ENCODE results near the gene CFAP20. TPM values are rescaled to one million over a fixed set of nuclear protein-coding genes. Genes with fewer than 3 reads are reported as not detected.
"Not testable (repeated sequence)": the region's sequence is repeated elsewhere in the genome, so short reads cannot be mapped to it uniquely, and the experiment has no call there.

Gene CFAP20
- polyA plus RNA-seq, 1 donor, result 69.0 TPM

DNA sequence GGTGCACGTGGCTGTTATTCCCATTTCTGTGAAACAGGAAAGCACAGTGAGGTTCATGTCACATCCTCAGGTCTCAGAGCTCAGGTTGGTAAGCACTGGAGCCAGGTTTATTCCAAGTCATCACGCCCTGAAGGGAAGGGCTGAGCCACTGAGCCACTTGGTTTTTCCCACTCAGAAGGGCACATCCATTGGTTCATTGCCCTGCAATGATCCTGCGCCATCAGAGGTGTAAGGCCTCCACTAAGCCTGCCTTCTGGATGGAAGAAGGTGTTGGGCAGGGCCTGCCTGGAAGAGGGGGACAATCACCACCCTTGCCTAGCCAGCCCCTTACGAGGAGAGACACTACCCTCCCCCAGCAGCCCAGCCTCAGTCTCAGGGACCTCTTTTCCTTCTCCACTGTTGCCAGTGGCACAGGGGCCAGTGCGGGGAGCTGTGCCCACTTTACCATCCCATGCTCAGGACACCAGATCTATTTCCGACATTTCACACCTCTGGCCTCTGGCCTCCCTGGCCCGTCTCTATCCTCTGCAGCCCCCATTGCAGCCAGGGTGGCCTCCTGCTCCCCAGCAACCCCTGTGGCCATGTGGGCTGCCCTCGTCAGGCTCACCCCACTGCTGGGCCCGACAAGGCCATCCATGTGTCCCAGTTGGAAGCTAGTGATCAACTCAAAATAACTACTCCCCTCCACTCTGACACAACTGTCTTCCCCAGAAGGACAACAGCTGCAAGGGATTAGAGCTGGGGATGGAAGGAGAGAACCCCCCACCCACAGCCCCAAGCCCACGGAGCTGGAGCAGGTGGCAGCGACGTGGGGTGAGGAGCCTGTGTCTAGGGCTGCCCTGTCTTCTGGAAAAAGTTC, 29.9 kb downstream of the CFAP20 start:
- DNase-seq, result no peak

DNA sequence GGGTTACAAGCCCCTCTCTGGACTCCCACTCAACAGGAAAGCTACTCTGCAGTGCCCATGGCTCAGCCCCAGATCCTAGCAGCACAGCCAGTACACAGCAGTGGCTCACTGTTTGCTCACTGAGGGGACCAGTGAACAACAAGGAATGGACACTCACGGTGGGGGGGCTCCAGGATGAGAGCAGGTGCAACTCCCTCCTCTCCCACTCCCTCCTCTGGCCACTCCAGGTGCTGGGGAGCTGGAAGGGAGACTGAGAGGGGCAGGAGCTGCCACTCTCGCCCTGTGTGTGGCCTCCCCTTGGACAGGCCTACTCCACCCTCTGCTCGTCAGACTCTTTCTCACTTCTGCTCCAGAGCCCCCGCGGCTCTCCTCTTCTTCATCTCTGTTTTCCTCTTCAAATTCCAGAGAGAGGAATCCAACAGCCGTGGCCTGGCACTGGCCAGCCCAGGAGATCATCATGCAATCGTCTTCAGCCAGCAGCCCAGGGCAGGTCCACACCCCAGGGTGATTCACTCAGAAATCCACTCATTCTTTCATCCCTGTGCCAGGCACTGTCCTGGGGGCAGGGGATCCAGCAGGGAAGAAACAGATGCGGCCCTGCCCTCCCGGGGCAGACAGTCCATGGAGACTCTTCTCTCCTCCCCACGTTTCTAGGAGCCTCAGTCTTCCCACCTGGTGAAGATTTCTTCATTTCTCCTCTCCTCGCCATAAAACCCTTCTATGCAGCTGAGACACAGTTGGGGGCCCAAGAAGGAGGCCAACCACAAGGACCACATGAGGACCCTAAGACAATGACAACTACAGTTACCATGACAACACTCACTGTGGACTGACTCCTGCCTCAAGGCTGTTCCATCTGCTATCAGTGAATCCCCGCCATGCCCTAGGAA, 30.7 kb downstream of the CFAP20 start:
- no peak for DNase-seq

DNA sequence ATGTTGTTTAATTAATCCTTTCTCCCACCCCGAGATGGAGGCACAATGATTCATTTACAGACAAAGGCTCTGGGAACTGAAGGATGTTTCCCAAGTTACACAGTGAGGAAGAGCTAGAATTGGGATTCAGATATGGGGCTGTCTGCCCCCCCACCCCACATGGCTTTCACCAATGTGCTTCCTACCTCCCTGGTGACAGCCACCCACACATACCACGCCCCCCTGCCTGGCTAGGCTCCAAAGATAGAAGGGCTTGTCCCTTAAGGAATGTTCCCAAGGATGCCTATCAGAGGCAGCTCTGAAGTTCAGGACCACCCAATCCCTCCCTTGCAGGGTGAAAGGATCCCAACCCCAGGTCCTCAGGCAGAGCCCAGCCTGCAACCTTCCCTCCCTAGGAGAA, 32.9 kb downstream of the CFAP20 start:
- DNase-seq, result no peak

DNA sequence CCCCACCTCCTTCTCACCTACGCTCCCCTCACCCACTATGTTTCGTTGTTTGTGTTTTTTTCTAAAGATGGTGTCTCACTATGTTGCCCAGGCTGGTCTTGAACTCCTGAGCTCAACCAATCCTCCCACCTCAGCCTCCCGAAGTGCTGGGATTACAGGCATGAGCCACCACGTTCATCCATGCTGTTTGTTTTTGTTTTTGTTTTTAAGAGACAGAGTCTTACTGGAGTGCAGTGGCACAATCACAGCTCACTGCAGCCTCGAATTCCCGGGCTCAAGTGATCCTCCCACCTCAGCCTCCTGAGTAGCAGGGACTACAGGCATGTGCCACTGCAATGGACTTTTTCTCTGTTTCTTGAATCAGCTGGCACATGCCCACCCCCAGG, 33.6 kb downstream of the CFAP20 start:
- not testable (repeated sequence) for DNase-seq

DNA sequence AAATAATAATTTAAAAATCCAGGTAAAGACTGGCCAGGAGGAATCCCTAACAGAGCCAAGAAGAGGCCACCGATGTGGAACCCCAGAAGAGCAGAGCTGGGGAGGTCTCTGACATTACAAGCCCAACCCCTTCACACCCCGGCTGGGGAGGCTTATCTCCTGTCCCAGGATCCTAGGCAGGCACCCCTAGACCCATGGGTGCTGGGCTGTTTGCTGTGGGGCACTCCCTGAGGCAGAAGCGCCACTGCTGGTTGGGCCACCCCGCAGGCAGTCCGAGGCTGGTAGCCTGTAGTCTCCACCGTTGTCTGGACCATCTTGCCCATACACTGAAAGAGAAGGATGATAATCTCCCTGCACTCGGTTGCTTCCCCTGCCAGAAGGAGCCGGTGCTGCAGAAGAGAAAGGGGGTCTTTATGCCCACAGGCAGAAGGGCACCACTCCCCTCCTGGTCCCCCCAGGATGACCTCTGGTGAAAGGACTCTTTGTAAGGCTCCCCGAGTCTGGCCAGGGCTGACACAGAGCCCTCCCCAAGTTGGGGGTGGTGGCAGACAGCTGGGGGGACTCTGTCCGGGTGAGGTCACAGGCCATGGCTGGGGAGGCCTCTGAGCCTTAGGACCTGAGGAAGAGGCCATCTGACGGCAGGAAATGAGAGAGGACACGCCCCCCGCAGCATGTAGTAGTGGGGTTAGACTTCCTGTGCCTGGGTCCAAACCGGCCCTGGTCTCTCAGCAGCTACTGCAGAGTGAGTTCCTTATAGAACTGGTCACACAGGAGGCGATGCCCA, 34.2 kb downstream of the CFAP20 start:
- DNase-seq, result no peak

DNA sequence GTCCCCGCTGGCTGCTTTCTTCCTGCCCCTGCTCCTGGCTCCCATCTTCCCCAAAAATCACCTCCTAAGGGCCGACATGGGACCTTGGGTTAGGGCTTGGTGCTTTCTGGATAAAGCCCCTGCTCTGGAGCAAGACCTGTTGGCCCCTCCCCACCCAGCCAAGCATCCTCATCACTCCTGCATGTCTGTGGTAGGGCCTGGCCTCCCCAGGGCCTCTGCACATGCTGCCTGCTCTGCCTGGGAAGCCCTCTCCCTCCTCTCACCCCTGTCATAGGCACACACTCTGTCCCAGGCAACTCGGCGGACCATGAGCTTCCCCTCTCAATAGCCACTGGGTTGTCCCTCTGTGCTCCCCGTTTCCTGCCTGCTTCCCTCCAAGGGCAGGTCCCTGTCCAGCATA, 35.2 kb downstream of the CFAP20 start:
- no peak for DNase-seq

DNA sequence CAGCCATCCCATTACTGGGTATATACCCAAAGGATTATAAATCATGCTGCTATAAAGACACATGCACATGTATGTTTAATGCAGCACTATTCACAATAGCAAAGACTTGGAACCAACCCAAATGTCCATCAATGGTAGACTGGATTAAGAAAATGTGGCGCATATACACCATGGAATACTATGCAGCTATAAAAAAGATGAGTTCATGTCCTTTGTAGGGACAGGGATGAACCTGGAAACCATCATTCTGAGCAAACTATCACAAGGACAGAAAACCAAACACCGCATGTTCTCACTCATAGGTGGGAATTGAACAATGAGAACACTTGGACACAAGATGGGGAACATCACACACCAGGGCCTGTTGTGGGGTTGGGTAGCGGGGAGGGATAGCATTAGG, 38.8 kb downstream of the CFAP20 start:
- not testable (repeated sequence) for DNase-seq

DNA sequence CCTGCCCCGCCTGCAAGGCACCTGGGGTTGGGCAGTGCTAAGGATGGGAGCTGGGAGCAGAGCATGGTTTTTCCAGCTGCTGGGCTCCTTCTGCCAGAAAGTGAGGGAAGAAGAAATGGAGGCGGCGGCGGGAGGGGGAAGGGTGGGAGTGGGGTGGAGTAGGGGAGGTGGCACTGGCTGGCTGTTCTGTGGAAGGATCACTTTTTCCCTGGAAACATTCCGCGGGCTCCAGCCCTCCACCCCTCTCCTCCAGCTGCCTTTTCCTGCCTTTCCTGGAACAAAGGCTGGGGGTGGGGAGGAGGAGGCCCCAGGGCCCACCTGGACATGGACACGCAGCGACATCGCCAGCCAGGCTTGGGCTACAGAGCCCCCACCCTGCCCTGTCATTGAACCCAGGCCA, 41.1 kb downstream of the CFAP20 start:
- no peak for DNase-seq

DNA sequence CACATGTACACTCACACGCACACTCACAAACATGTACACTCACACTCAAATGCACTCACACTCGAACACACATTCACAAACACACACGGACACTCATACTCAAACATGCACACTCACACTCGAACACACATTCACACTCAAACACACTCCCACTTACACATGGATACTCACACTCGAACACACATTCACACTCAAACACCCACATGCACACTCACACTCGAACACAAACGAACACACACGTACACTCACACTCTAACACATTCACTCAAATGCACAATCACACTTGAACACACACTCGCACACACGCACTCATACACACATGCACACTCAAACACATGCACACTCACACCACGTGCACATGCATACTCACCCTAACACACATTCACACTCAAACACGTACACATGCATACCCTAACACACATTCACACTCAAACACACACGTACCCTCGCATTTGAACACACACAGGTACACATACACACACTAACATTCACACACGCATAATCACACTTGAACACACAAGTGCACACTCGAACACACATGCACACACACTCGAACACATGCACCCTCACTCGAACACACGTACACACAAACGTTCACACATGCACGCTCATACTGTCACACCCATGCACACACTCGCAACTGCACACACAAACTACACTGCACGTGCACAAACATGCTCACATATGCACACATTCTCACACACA, 41.8 kb downstream of the CFAP20 start:
- DNase-seq, result no peak

DNA sequence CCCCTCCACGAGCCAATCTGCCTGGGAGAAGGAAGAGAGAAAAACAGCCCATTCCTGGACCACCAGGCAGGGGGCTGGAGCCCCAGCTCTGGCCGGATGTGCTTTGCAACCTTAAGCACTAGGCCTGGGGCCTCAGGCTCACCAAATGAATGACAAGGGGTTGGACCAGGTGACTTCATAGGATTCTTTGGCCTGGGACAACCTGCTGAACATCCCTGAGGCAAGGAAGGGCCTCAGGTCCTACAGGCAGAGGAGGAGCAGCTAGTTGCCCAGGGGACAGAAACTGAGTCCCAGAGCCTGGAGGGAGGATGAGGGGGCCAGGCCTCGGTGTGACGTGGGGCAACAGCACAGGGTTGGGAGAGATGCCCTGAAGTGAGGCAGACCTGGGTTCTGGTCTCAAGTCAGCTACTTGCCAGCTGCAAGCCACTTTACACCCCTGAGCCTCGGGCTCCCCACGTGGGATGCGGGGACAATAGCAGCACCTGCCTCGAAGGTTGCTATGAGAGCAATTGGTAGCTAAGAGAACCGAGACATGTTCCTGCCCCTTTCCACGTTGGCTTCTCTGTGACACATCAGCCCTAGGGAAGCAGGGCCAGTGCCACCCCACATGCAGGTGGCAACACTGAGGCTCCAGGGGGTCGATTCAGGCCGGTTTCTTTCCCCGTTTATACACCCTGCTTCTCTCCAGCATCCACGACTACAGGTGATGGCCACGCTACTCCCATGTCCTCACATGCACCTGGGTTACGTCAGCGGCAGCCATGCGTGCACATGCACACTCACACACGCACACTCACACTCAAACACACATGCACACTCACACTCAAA, 42.6 kb downstream of the CFAP20 start:
- no peak for DNase-seq

DNA sequence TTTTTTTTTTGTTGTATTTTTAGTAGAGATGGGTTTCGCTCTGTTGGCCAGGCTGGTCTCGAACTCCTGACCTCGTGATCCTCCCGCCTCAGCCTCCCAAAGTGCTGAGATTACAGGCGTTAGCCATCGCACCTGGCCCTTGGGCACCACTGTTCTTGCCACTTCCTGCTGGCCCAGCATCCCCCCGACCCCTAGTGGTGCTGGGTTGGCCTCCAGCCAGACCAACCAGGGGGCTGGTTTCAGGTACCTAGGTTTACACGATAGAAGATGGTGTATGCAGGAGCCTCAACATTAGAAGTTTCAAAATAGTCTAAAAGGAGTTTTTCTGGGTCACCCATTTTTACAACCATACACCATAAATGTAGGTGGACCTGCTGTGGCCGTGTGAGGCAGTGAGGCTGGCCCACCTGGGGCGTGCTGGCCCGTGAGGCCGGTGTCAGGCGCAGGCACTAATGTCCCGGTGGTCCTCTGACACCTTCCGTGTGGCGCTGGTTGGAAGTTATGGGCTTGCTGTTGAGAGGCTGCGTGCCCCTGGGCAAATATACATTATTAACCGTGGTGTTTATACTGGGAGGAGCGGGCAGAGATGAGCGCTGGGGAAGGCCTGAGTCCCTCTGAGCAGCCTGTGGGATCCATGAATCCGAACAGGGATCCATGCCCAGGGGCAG, 43.5 kb downstream of the CFAP20 start:
- DNase-seq, result no peak

DNA sequence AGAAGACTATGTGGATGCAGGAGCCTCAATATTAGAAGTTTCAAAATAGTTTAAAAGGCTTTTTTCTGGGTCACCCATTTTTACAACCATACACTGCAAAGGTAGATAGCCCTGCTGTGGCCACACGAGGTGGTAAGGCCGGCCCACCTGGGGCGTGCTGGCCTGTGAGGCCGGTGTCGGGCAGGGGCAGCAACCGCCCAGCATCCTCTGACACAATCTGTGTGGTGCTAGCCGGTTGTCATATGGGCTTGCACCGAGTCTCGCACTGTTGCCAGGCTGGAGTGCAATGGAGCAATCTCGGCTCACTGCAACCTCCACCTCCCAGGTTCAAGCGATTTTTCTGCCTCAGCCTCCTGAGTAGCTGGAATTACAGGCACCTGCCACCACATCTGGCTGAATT, 44.0 kb downstream of the CFAP20 start:
- DNase-seq, result no peak

DNA sequence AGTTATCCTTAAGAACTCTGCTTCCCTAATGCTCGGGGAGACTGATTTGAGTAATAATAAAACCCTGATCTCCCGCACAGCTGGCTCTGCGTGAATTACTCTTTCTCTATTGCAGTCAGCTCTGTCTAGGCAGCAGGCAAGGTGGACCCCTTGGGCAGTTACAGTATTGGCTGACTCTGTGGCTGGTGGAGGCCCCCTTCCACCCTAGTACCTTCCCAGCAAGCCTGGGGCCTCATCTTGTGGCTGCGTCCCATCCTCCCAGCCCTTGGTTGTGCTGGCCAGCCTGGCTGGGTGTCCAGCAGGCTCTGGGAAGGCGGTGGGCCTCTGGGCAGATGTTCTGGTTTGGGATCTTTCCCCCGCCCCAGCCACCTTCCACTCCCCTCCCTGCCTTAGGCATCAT, 44.5 kb downstream of the CFAP20 start:
- DNase-seq, result no peak

DNA sequence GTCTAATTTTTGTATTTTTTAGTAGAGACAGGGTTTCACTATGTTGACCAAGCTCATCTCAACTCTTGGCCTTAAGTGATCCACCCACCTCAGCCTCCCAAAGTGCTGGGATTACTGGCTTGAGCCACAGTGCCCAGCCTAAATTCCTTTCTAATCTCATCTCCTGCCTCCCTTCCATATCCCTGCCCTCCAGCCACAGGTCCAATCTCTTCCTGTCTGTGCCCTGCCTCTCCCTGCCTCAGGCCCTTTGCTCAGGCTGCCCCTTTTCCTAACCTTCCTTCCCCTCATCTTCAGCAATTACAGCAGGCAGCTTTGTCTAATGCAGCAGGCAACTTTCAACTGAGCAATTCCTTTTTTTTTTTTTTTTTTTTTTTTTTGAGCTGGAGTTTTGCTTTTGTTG, 46.8 kb downstream of the CFAP20 start:
- DNase-seq, result no peak

DNA sequence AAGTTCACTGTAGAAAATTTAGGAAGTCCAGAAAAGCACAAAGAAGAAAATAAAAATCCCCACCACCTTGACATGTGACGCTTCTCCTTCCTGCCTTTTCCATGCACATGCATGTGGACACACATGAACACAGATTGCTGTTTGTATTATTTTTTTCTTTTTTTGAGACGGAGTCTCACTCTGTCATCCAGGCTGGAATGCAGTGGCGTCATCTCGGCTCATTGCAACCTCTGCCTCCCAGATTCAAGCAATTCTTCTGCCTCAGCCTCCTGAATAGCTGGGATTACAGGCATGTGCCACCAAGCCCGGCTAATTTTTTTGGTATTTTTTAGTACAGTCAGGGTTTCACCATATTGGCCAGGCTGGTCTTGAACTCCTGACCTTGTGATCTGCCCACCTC, 48.5 kb downstream of the CFAP20 start:
- DNase-seq, result not testable (repeated sequence)

DNA sequence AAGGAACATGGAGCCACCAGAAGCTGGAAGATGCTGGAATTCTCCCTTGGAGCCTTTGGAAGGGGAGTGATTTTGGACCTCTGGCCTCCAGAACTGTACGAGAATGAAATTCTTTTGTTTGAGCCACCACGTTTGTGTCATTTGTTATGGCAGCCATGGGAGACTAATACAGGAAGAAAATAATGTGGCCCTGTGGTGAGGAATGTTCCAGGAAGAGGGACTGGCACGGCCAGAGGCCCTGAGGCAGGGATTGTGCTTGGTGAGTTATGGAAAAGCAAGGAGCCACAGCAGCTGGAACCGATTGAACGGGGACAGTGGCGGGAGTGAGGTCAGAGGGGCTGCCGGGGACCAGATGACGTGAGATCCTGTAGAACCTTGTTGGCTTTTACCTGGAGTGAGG, 51.4 kb downstream of the CFAP20 start:
- DNase-seq, result no peak

DNA sequence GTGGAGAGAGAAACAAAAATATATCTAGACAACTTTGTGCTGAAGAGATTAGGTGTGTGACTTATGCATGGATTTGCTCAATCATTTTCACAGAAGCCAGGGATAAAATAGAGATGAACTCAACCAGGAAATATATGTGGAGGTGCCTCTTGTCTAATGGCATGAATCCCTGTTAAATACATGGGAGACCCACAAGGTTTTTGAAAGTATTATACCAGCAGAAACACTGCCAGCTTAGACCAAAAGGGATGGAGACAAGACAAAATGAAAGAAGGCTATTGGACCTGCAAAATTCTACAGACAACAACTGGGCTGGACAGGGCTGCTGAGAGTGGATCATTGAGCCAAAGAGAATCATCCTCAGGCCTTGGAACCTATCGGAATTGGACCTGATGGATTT, 52.7 kb downstream of the CFAP20 start:
- DNase-seq, result no peak

DNA sequence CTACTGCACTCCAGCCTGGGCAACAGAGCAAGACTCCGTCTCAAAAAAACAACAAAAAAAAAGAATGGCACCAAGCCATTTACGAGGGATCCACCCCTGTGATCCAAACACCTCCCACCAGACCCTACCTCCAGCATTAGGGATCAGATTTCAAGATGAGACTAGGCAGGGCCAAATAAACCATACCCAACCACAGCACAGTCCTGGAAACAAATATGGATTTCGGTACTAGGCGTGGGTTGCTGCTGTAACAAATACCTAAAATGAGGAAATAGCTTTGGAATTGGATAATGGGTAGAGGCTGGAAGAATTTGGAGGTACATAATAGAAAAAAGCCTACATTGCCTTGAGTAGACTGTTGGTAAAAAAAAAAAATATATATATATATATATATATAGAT, 54.5 kb downstream of the CFAP20 start:
- no peak for DNase-seq

DNA sequence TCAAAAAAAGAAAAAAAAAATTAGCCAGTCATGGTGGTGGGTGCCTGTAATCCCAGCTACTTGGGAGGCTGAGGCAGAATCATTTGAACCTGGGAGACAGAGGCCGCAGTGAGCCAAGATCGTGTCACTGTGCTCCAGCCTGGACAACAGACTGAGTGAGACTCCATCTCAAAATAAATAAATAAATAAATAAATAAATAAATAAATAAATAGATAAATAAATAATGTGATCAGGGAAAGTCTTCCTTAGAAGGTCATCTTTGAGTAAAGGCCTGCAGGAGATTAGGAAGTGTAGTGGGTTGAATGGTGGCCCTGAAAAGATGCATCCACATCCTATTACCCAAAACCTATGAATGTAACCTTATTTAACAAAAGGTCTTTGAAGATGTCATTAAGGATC, 56.1 kb downstream of the CFAP20 start:
- not testable (repeated sequence) for DNase-seq

DNA sequence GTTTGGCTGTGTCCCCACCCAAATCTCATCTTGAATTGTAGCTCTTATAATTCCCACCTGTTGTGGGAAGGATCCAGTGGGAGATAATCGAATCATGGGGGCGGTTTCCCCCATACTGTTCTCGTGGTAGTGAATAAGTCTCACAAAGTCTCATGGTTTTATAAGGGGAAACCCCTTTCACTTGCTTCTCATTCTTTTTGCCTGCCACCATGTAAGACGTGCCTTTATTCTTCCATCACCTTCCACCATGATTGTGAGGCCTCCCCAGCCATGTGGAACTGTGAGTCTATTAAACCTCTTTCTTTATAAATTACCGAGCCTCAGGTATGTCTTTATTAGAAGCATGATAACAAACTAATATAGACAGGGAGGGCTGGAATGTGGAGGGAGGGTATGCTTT, 57.0 kb downstream of the CFAP20 start:
- not testable (repeated sequence) for DNase-seq
